Activated naive CD4-positive, alpha-beta T cell treated with anti-CD3 and anti-CD28 coated beads, Interleukin-2, amount 50 U/mL, for 24 hours (primary cell): ENCODE results near the gene TAS1R2.

Source experiments
- H3K27ac Mint-ChIP-seq: one replicate; pipeline ENCODE4 v1.8.0; 2021; ENCODE audit warnings: mild to moderate bottlenecking, mixed read lengths
- H3K27me3 Mint-ChIP-seq: one replicate; pipeline ENCODE4 v1.8.0; 2021; ENCODE audit warnings: mixed read lengths
- H3K36me3 Mint-ChIP-seq: one replicate; pipeline ENCODE4 v1.8.0; 2021; ENCODE audit warnings: mixed read lengths
- H3K4me1 Mint-ChIP-seq: one replicate; pipeline ENCODE4 v1.8.0; 2021; ENCODE audit warnings: mixed read lengths
- H3K4me3 Mint-ChIP-seq: one replicate; pipeline ENCODE4 v1.8.0; 2021; ENCODE audit warnings: mild to moderate bottlenecking, mixed read lengths
- H3K9me3 Mint-ChIP-seq: one replicate; pipeline ENCODE4 v1.8.0; 2021; ENCODE audit warnings: mixed read lengths

The TAS1R2 gene

DNA sequence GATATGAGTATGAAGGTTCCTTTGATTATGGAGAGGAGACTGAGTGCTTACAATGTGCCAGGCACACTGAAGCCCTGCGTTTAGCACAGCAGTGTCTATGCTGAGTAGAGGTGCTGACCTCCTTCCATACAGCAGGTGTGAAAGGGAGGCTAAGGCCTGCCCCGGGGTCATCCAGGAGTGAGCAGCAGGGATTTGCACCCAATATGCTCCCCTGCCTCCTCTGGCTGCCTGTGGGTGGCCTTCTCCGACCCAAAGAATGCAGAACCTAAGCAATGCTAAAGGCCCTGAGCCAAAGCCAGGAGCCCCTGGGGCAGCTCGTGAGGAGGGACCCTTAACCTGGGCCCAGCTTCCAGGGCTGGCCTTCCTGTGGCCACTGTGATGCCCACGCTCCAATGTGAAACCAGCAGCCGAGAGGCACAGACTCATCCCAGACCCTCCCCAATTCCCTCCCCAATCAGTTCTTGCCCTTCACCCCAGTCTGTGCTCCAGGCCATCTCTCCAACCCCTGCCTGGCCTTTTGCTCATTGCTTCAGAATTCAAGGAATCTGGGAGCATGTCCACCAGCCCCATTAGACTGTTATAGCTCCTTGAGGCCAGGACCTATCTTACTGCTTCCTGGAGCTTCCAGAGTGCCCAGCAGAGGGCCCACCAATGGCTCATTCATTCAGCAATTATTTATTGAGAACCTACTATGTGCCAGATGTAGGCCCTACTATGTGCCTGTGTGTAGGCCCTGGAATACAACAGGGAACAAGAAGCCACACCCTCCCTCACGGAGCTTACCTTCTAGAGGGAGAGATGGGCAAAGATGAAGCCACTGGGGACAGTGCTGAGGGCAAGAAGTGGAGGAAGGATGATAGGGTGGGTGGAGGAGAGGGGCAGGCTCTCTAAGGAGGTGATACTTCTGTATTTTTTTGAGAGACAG is 53.3 kb downstream of the TAS1R2 start:
- Mint-ChIP-seq H3K27me3 (peaks cover 8% of the 10 kb centered on the region), H3K9me3 (no peaks in the 10 kb centered on the region), H3K27ac (no peak overlapping the region), H3K4me3 (no peak overlapping the region), H3K36me3 (no peaks in the 10 kb centered on the region), H3K4me1 (no peaks in the 10 kb centered on the region)

DNA sequence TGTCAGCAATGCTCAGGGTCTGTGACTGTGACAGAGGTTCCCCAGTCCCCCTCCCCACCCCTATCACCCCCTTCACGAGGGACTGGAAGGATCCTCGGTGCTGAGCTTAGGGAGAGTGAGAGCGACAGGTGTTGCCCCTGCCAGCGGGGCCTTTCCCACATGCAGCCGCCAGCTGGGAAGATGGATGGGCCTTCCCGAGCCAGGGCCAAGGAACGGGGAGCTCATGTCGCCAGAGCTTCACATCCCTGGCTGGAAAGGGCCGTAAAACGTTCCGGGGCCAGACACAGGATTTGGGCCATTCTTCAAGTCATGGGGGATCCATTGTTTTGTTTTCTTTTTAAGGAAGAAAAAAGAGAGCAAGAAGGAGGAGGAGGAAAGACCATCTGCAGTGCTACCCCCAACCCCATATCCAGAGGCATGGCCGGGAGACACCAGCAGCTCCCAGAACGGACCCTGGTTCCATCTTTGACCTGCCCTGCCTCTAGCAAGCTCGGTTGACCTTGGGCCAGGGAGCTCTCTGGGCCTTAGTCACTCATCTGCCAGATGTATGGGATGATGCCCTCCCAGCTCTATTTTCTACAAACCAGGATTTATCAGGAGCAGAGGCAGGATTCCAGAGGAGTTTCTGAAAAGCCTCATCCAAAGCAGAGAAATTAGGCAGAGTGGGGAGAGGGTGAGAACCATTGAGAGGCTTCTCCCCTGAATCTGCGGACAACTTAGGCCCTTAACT is 54.1 kb downstream of the TAS1R2 start:
- Mint-ChIP-seq H3K27me3 (peaks cover 8% of the 10 kb centered on the region), H3K4me3 (no peak overlapping the region), H3K9me3 (no peaks in the 10 kb centered on the region), H3K4me1 (no peaks in the 10 kb centered on the region), H3K27ac (no peak overlapping the region), H3K36me3 (no peaks in the 10 kb centered on the region)

DNA sequence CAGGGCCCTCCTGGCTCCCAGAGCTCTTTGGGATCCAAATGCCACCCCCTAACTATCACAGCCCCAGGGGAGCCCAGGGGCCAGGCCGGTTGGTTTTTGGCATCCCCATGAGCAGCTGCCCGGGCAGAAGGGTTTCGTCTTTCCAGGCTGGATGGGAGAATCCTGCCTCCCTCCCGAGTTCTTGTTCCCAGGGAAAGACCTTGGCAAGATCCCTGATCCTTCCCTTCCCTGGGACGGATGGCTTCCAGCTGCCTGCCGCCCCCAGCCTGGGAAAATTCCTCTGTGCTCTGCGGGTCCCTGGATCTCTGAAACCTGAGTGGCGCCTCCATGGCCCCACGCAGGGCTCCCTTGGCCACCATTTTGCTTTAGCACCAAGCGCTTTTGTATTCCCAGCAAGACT is 55.6 kb downstream of the TAS1R2 start:
- H3K9me3 Mint-ChIP-seq, result no peaks in the 10 kb centered on the region

DNA sequence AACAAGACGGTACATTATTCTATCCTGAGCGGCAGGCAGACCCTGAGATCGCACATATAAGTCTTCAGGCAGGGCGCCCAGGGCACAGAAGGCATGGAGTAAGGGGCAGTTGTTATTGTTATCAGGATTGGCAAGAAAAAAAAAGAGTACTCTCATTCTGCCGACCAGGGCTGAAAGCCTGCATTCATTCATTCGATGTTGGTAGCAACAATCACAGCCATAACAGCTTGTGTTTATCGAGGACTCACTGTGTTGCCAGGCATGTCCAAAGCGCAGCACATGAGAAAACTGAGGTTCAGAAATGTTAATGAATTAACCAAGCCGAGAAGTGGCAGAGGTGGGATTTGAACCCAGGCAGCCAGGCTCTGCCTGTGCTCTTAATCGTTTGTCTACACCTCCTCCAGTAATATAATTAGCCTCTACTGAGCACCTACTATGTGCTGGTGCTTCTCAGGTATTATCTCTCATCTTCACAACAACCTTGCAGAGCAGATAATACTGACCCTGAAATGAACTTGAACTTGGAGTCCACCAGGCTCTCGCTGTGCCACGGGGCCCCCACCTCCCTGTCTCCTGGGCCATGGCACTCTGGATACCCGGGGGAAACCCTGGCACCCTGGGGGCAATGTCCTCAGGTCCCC is 56.2 kb downstream of the TAS1R2 start:
- Mint-ChIP-seq H3K4me1 (no peaks in the 10 kb centered on the region), H3K9me3 (no peaks in the 10 kb centered on the region), H3K27me3 (peaks cover 8% of the 10 kb centered on the region), H3K27ac (no peak overlapping the region), H3K36me3 (no peaks in the 10 kb centered on the region), H3K4me3 (no peak overlapping the region)

More for the DNA sequence above, 55.6 kb downstream of the TAS1R2 start:
- no peaks in the 10 kb centered on the region for H3K4me1 Mint-ChIP-seq
- H3K4me3 Mint-ChIP-seq, result no peak overlapping the region
- H3K27ac Mint-ChIP-seq, result no peak overlapping the region
- H3K27me3 Mint-ChIP-seq, result peaks cover 8% of the 10 kb centered on the region
- no peaks in the 10 kb centered on the region for H3K36me3 Mint-ChIP-seq

DNA sequence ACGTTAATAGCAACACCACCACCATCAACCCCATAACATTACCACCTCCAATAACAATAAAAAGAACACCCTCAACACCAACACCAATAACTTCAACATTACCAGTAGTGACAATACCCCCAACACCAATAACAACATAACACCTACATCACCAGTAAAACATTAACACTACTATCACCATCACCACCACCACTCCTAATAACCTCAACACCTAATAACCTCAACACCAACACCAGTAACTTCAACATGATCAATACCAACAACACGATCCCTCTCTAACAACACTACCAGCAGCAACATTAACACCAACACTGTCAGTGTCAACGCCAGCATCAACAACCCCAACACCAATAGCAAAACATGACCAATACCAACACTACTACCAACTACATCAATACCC is 57.2 kb downstream of the TAS1R2 start:
- Mint-ChIP-seq H3K4me1 (no peaks in the 10 kb centered on the region), H3K9me3 (no peaks in the 10 kb centered on the region), H3K27me3 (peaks cover 4% of the 10 kb centered on the region), H3K4me3 (no peak overlapping the region), H3K27ac (no peak overlapping the region), H3K36me3 (no peaks in the 10 kb centered on the region)

DNA sequence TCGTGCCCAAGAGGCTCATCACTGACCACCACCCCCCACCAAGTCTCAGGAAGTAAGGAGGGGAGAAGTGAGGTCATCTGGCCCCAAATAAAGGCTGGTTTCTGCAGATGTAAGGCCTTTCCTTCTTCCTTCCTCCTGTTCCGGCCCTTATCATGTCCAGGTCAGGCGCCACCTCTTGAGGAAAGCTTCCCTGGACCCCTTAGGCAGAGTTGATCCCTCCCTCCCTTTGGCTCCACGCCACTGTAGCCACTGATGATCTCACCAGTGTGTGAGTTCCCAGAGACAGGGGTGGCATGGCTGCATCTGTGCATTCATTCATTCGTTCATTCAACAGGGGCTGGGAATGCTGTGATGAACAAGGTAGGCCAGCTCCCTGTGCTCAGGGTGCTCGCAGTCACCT is 59.2 kb downstream of the TAS1R2 start:
- no peaks in the 10 kb centered on the region for H3K36me3 Mint-ChIP-seq
- H3K4me3 Mint-ChIP-seq, result no peak overlapping the region
- H3K9me3 Mint-ChIP-seq, result no peaks in the 10 kb centered on the region
- H3K4me1 Mint-ChIP-seq, result no peaks in the 10 kb centered on the region
- no peak overlapping the region for H3K27ac Mint-ChIP-seq
- H3K27me3 Mint-ChIP-seq, result peaks cover 7% of the 10 kb centered on the region

DNA sequence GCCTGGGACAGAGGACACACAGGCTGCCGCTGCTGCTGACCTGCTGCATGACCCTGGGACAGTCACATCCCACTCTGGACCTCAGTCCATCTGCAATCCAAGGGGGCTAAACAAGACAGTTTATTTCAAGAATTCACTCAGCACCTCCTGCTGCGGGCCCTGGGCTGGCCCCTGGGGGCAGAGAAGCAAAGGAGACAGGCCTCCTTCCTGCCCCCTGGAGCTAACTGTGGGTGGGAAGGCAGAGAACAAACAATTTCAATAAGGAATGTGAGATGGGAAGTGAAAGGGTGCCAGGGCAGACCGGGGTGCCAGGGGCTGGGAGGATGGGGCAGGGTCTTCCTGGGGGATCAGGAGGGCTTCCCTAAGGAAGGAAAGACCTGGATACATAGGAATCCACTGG is 60.0 kb downstream of the TAS1R2 start:
- Mint-ChIP-seq H3K9me3 (no peaks in the 10 kb centered on the region), H3K4me1 (no peaks in the 10 kb centered on the region), H3K4me3 (no peak overlapping the region), H3K27ac (no peak overlapping the region), H3K27me3 (peaks cover 6% of the 10 kb centered on the region), H3K36me3 (no peaks in the 10 kb centered on the region)

DNA sequence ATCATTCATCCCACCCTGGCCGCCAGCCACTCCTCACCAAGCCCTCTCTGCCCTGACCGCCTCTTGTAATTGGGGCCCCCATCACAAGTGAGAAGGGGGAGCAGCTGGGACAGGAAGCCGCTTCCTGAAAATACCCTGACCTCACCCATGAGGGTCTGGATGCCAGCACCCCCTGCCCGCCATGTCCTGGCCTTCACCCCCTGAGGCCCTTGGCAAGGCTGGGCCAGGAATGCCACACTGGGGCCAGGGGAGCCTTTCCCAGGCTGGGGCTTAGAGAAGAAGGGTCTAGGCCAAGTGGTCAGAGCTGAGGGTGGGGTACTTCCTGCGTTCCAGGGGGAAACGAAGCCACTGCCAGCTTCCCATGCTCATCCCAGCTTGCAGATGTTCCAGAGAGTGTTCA is 60.5 kb downstream of the TAS1R2 start:
- no peak overlapping the region for H3K4me3 Mint-ChIP-seq
- no peaks in the 10 kb centered on the region for H3K9me3 Mint-ChIP-seq
- no peaks in the 10 kb centered on the region for H3K36me3 Mint-ChIP-seq
- no peaks in the 10 kb centered on the region for H3K4me1 Mint-ChIP-seq
- H3K27ac Mint-ChIP-seq, result no peak overlapping the region
- peaks cover 6% of the 10 kb centered on the region for H3K27me3 Mint-ChIP-seq

DNA sequence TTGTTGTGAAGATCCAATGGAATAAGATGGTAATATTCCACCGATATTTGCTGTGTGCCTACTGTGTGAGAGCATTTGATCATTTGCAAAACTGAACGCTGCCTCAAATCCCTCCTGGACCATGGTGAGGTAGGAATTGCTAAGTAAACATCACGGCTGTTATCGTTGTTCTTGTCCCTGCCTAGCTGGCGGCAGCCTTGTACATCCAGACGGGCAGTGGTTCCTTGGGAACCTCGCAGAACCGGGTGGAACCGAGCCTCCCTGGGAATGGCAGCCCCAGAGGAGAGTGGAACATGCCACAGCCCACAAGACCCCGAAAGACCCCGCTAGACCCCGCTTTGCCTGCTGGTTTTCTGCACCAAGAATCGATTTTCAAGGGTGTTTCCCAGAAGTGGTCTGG is 60.9 kb downstream of the TAS1R2 start:
- no peaks in the 10 kb centered on the region for H3K36me3 Mint-ChIP-seq
- no peak overlapping the region for H3K27ac Mint-ChIP-seq
- H3K4me3 Mint-ChIP-seq, result no peak overlapping the region

DNA sequence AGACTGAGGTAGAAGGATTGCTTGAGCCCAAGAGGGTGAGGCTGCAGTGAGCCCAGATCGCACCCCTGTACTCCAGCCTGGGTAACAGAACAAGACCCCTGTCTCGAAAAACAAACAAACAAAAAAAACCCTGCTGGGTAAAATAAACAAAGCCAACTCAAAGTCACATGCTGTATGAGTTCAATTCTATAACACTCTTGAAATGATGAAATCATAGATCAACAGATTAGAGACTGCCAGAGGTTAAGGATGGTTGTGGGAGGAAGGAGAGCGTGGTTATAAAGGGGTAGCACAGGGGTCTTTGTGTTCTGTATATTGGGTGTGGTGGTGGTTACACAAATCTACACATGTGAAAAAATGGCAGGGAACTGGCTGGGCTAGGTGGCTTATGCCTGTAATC is 62.5 kb downstream of the TAS1R2 start:
- H3K27me3 Mint-ChIP-seq, result peaks cover 18% of the 10 kb centered on the region
- H3K27ac Mint-ChIP-seq, result no peak overlapping the region

More for the DNA sequence above, 60.9 kb downstream of the TAS1R2 start:
- H3K27me3 Mint-ChIP-seq, result peaks cover 8% of the 10 kb centered on the region
- H3K4me1 Mint-ChIP-seq, result no peaks in the 10 kb centered on the region
- H3K9me3 Mint-ChIP-seq, result no peaks in the 10 kb centered on the region

DNA sequence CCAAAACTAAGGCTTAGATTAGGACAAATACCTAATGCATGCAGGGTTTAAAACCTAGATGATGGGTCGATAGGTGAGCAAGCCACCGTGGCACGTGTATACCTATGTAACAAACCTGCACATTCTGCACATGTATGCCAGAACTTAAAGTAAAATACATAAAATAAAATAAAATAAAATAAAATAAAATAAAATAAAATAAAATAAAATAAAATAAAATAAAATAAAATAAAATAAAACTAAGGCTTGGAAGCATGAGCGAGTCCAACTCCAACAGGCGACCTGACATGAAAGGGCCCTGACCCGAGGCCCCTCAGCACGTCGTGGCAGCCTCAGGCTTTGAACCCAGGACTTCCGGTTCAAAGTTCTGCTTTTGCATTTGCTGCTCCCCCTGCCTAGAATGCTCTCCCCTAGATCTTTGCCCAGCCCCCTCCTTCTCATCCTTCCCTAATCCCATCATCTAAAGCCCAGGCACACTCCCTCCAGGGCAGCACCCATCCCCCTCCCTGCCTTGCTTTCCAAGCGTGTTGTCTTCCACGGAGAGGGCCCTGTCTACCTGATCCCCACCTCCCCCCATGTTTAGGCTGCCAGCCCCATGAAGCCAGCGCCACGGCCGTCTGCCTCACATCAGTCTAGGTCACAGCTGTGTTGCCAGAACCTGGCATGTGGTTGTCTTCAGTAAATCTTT is 64.3 kb downstream of the TAS1R2 start:
- no peak overlapping the region for H3K27ac Mint-ChIP-seq
- no peak overlapping the region for H3K4me3 Mint-ChIP-seq

More for the DNA sequence above, 62.5 kb downstream of the TAS1R2 start:
- no peaks in the 10 kb centered on the region for H3K4me1 Mint-ChIP-seq
- no peaks in the 10 kb centered on the region for H3K36me3 Mint-ChIP-seq
- no peaks in the 10 kb centered on the region for H3K9me3 Mint-ChIP-seq
- H3K4me3 Mint-ChIP-seq, result no peak overlapping the region

DNA sequence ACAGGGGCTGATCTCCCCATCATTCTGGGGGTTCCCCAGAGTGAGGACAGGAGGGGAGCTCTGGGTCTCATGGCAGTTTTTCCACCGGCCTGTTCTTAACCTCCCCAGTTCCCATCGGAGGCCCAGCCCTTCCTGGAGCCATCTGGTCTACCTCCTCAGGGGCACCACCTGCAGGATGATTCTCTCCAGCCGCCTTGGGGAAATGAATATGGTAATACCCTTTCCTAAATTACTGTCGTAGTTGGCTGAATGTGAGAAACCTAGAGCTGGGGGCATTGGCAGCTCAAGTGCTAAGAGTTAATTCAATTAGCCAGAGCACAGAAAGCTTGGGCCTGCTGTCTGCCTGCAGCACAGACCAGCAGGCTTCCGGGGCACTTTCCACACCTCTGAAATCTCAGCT is 64.9 kb downstream of the TAS1R2 start:
- H3K4me1 Mint-ChIP-seq, result no peaks in the 10 kb centered on the region
- H3K4me3 Mint-ChIP-seq, result no peak overlapping the region
- H3K9me3 Mint-ChIP-seq, result no peaks in the 10 kb centered on the region
- H3K27me3 Mint-ChIP-seq, result peaks cover 26% of the 10 kb centered on the region
- no peaks in the 10 kb centered on the region for H3K36me3 Mint-ChIP-seq
- H3K27ac Mint-ChIP-seq, result no peak overlapping the region

More for the DNA sequence above, 64.3 kb downstream of the TAS1R2 start:
- Mint-ChIP-seq H3K36me3 (no peaks in the 10 kb centered on the region), H3K4me1 (no peaks in the 10 kb centered on the region), H3K27me3 (peaks cover 23% of the 10 kb centered on the region), H3K9me3 (no peaks in the 10 kb centered on the region)

DNA sequence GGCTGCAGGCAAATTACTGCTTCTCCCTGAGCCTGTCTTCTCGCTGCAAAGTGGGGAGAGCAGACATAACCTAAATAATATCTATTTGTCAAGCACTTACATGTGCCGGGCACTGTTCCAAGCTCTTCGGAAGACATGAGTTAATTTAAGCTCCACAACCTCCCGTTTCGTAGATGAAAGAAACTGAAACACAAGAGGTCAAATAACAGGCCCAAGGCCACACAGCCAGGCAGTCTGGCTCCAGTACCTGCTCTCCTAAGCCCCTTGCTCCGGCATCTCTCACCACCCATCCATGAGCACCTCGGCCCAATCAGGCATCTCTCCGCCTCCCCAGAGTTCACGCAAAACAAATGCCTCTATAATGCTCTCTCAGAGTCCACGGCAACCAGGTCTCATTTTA is 65.4 kb downstream of the TAS1R2 start:
- no peaks in the 10 kb centered on the region for H3K4me1 Mint-ChIP-seq
- peaks cover 28% of the 10 kb centered on the region for H3K27me3 Mint-ChIP-seq
- no peaks in the 10 kb centered on the region for H3K36me3 Mint-ChIP-seq
- H3K27ac Mint-ChIP-seq, result no peak overlapping the region
- no peaks in the 10 kb centered on the region for H3K9me3 Mint-ChIP-seq
- no peak overlapping the region for H3K4me3 Mint-ChIP-seq

DNA sequence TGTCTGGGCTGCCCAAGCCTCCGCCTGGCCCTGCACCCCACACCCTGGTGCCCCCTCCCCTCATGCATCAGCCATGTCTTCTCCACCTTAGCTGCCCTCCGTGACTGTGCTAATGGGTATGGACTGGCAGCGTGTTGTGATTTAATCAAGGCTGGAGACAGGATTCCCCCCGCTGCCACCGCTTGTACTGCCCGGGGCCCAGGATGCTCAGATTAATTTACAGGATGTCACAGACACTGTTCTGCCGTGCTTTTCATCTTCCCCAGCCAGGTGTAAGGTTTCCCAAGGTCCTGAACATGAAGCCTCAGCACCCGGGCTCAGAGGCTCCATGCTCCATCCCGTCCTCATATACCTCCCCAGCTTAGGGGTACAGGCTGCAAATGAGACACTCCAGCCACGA is 66.3 kb downstream of the TAS1R2 start:
- no peaks in the 10 kb centered on the region for H3K36me3 Mint-ChIP-seq
- H3K4me1 Mint-ChIP-seq, result no peaks in the 10 kb centered on the region
- no peaks in the 10 kb centered on the region for H3K9me3 Mint-ChIP-seq
- H3K27me3 Mint-ChIP-seq, result peaks cover 28% of the 10 kb centered on the region
- no peak overlapping the region for H3K27ac Mint-ChIP-seq
- no peak overlapping the region for H3K4me3 Mint-ChIP-seq

DNA sequence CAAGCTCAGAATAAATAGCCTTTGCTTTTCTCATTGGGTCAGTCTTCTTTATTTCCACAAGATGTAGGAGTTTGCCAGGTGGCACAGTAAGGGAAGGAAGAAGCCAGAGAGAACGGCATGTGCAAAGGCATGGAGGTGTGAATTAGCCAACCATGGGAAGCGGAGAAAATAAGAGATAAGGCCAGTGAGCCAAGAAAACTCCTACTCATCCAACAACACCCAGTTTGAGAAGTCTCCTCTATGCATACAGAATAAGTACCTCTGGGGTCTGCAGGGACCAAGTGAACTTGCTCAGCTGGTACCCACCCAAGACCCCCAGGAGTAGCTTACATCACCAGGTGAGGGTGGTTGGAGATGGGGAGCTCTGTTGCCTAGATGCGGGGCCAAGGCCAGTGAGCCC is 66.7 kb downstream of the TAS1R2 start:
- Mint-ChIP-seq H3K4me1 (no peaks in the 10 kb centered on the region), H3K9me3 (no peaks in the 10 kb centered on the region), H3K4me3 (no peak overlapping the region), H3K36me3 (no peaks in the 10 kb centered on the region), H3K27me3 (peaks cover 28% of the 10 kb centered on the region), H3K27ac (no peak overlapping the region)
